ENCODE measurements around the gene OR6X1. TPM values are rescaled to one million over a fixed set of nuclear protein-coding genes. Genes with fewer than 3 reads are reported as not detected.

Gene OR6X1
- polyA plus RNA-seq, 1 experiment: not detected

GRCh38 chr11:123778511-123778910 lies 24.2 kb upstream of the OR6X1 start:
- Histone ChIP-seq H3K27me3 (ENCODE audit: control insufficient read depth, insufficient read depth, low read length) (no peaks in the 10 kb centered on the region), H3K36me3 (ENCODE audit: control insufficient read depth, insufficient read depth, low read length) (no peaks in the 10 kb centered on the region), H3K4me3 (ENCODE audit: low read depth, low read length) (no peak overlapping the region)
- TF ChIP-seq, protein P1, sequence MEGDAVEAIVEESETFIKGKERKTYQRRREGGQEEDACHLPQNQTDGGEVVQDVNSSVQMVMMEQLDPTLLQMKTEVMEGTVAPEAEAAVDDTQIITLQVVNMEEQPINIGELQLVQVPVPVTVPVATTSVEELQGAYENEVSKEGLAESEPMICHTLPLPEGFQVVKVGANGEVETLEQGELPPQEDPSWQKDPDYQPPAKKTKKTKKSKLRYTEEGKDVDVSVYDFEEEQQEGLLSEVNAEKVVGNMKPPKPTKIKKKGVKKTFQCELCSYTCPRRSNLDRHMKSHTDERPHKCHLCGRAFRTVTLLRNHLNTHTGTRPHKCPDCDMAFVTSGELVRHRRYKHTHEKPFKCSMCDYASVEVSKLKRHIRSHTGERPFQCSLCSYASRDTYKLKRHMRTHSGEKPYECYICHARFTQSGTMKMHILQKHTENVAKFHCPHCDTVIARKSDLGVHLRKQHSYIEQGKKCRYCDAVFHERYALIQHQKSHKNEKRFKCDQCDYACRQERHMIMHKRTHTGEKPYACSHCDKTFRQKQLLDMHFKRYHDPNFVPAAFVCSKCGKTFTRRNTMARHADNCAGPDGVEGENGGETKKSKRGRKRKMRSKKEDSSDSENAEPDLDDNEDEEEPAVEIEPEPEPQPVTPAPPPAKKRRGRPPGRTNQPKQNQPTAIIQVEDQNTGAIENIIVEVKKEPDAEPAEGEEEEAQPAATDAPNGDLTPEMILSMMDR (IDR thresholded peaks at IDR 0.05; ENCODE audit: insufficient read depth, low read depth, low read length): no peak
- ChIA-PET CTCF (no interaction called here), POLR2A (no interaction called here)
- no peak for DNase-seq (ENCODE audit: low read depth)

GRCh38 chr11:123775715-123776549 lies 21.6 kb upstream of the OR6X1 start:
- TF ChIP-seq, protein P1 (IDR thresholded peaks at IDR 0.05; ENCODE audit: insufficient read depth, low read depth, low read length): no peak
- DNase-seq (ENCODE audit: low read depth): no peak
- Histone ChIP-seq H3K27me3 (ENCODE audit: control insufficient read depth, insufficient read depth, low read length) (no peaks in the 10 kb centered on the region), H3K36me3 (ENCODE audit: control insufficient read depth, insufficient read depth, low read length) (no peaks in the 10 kb centered on the region), H3K4me3 (ENCODE audit: low read depth, low read length) (no peak overlapping the region)
- ChIA-PET POLR2A (no interaction called here), CTCF (interaction anchor here (1.4 kb wide), 1 partner anchor 27 kb away, joined by 3 read pairs; no protein-coding TSS in a partner anchor)

DNA sequence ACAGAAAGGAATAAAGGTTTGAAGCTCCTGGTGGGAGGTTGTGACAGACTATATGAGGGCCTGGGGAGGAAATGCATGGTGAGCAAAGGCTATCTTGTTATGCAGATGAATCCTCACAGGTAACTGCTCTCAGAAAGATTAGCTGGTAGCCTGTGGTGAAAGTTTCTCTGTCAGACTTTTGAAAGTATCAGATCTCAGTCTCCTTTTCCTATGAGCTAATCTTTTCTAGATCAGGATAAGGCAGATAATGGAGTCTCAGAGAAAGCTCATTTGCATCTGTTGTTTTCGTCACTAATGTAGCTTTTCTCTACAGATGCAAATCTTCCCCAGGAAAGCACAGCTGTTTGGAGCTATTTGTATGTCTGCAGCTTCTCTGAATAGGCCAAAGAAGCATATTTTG lies 21.0 kb upstream of the OR6X1 start:
- CTCF ChIA-PET: interaction anchor here (1.4 kb wide), 1 partner anchor 27 kb away, joined by 3 read pairs; no protein-coding TSS in a partner anchor
- POLR2A ChIA-PET: no interaction called here
- no peak overlapping the region for H3K4me3 ChIP-seq (ENCODE audit: low read depth, low read length)
- no peaks in the 10 kb centered on the region for H3K27me3 ChIP-seq (ENCODE audit: control insufficient read depth, insufficient read depth, low read length)
- no peaks in the 10 kb centered on the region for H3K36me3 ChIP-seq (ENCODE audit: control insufficient read depth, insufficient read depth, low read length)
- DNase-seq (ENCODE audit: low read depth): no peak
- TF ChIP-seq, protein P1 (IDR thresholded peaks at IDR 0.05; ENCODE audit: insufficient read depth, low read depth, low read length): no peak

- TF ChIP-seq, protein P1 (IDR thresholded peaks at IDR 0.05; ENCODE audit: insufficient read depth, low read depth, low read length): no peak
- no peak for DNase-seq (ENCODE audit: low read depth)
- POLR2A ChIA-PET: no interaction called here
- CTCF ChIA-PET: no interaction called here
- Histone ChIP-seq H3K36me3 (ENCODE audit: control insufficient read depth, insufficient read depth, low read length) (no peaks in the 10 kb centered on the region), H3K27me3 (ENCODE audit: control insufficient read depth, insufficient read depth, low read length) (no peaks in the 10 kb centered on the region), H3K4me3 (ENCODE audit: low read depth, low read length) (no peak overlapping the region)
These were observed 19.6 kb upstream of the OR6X1 start for GRCh38 chr11:123773959-123774358.

GRCh38 chr11:123773026-123773425 lies 18.7 kb upstream of the OR6X1 start:
- H3K27me3 ChIP-seq (ENCODE audit: control insufficient read depth, insufficient read depth, low read length): no peaks in the 10 kb centered on the region
- H3K4me3 ChIP-seq (ENCODE audit: low read depth, low read length): no peak overlapping the region
- DNase-seq (ENCODE audit: low read depth): no peak
- CTCF ChIA-PET: no interaction called here
- no peaks in the 10 kb centered on the region for H3K36me3 ChIP-seq (ENCODE audit: control insufficient read depth, insufficient read depth, low read length)
- POLR2A ChIA-PET: no interaction called here
- TF ChIP-seq, protein P1 (IDR thresholded peaks at IDR 0.05; ENCODE audit: insufficient read depth, low read depth, low read length): no peak

Measured in BJ (cell line).